Stimulated activated CD4-positive, alpha-beta T cell treated with anti-CD3 and anti-CD28 coated beads, Interleukin-15, amount 100 ng/mL, for 1 hour (primary cell): Measurements from ENCODE around the gene ABHD14A.
"Not testable (repeated sequence)": the region's sequence is repeated elsewhere in the genome, so short reads cannot be mapped to it uniquely, and the experiment has no call there.

Experiments used
- DNase-seq, 2 donors: peaks; one replicate each; pipeline ENCODE4 v3.0.0-alpha.2; 2020; ENCODE audit warnings: low read depth in 1 of 2, low spot score in 1 of 2

Gene ABHD14A

DNA sequence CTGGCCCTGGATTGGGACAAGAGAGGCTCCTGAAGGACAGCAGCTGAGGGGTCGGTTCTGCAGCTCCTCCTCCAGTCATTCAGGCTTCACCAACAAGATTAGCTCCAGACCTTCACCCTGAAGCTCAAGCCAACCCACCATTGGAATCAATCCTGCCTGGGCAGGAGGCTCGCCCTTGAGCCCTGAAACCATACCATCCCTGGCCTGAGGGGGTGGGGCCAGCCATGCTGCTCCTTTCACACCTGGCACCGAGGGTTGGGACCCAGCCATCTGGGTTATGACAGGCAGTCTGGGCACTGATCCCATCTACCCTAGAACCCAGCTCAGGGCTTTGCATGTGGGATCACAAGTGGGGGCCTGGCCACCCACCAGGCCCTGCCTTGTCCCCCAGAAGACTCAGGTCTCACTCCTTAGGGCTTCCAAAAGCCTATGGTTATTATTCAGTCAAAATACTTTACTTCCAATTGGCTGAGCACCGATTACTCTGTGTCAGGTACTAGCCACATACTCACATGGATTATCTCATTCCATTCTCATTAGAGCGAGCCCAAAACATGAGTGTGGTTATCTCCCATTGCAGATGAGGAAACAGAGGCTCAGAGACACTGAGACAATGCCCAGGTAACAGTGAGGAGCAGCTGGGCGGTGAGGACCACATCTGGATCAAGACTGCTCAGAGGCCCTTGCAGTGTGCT is 4.1 kb upstream of the ABHD14A start:
- DNase-seq, result no peak

DNA sequence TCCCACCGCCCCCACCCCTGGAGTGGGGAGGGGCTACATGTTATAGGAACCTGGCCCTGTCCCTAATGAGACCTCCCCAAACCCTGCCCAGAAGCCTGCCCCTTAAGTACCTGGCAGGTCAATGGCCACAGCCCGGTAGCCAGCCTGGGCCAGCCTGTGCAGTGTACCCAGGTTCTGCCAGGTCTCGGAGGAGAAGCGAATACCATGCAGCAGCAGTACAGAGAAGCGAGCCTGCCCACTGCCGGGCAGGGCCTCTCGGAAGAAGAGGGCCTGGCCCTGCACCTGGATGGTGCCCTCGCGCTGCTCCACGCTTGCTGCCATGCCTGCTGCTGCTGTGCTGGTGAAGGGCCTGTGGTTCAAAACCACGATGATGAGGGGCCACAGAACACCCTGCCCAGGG is 3.5 kb upstream of the ABHD14A start:
- no peak for DNase-seq

DNA sequence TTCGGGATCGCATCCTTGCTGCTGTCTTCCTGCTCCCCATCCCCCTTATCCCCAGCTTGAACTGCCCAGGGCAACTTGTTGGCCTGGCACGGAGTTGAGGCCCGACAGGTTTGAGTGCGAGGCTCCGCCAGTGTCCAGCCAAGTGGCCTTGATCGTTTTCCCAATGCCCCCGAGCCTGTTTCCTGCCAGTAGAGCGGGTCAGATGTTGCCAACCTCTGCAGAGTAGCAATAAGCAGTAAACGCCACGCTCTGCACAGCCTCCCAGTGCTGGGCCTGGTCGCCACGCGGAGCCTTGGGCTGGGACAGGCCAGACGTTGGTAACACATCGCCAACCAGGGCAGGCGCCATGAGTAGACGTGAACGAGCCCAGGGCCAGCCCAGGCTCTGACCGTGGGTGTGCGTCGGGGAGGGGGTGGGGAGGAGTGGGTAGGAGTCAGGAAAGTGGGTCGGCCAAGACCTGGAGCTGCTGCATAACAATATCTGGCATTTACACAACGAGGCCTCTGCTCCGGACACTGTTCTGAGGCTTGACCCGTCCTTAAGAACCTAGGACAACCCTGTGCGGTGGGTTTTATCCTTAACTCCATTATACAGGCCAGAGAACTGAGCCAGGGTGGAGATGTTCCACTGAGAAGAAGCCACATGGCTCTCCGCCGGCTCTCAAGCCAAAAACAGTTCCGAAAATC is 444 bp upstream of the ABHD14A start:
- DNase-seq, result no peak

DNA sequence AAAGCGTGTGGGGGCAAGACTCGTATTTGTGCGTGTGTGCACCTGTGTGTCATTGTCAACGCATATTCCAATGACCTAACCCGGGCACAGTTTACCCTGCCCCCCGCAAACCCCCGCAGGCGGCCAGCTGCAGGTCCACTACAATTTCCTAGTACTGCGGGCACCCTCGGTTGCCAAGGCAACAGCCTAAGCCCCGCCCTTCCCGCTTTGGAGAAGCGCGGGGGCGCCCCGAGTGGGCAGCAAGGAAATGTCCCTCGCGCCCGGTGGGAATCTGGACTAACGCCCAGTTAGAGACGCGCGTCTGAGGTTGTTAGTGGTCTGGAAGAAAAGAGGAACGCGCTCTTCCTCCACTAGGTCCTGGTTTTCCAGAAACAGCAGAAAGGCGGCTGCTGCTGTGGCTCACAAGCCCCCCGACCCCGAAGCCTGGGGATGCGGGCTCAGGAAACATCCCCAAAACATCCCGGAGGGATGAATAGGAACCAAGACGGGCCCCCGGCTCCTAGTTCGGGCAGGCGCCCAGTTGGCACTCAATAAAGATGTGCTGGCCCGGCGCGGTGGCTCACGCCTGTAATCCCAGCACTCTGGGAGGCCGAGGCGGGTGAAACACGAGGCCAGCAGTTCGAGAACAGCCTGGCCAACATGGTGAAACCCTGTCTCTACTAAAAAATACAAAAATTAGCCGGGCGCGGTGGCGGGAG is 1.1 kb downstream of the ABHD14A start:
- no peak for DNase-seq

DNA sequence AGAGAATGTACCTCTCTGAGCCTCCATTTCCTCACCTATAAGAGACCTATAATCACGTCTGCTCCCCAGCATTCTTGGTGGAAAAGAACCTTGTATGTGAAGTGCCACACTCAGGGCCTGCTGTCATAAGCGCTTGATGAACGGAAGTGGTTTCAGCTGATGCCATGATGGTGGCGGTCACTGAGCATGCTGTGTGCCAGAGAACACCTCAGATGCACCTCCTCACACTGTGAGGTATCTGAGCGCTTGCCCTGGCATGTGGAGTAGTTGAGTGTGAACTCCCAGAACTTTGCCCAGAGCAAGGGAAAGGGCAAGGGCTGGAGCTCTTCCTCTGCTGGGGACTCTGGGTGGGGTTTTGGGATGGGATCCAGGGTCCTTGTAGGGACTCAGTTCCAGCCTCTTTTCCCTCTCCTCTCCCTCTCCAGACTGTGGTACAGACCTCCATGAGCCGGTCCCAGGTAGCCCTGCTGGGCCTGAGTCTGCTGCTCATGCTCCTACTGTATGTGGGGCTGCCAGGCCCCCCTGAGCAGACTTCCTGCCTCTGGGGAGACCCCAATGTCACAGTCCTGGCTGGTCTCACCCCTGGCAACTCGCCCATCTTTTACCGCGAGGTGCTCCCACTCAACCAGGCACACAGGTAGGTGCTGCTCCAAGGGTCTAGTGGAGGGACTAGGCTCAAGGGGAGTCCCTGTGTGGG is 2.7 kb downstream of the ABHD14A start:
- DNase-seq, result no peak

DNA sequence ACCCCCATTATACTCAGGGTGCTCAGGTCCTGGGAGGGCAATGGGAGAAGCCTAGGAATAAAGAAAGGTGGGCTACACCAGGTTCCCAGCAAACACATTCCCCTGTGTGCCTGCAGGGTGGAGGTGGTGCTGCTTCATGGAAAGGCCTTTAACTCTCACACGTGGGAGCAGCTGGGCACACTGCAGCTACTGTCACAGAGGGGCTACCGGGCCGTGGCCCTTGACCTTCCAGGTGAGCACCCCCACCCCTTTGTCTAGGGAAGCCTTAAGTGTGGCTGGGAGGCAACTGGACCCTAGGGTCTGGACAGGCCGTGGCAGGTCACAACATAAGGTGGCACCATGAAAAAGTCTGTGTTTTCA is 3.3 kb downstream of the ABHD14A start:
- no peak for DNase-seq

DNA sequence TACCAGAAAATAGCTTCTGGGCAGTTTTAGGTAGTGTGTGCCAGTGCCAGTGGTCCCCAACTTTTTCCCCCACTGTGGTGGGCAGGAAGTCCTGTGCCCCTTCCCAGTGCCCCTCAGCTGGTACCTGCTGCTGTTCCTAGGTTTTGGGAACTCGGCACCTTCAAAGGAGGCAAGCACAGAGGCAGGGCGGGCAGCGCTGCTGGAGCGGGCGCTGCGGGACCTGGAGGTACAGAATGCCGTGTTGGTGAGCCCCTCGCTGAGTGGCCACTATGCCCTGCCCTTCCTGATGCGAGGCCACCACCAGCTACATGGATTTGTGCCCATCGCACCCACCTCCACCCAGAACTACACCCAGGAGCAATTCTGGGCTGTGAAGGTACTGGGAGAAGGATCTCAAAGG is 5.4 kb downstream of the ABHD14A start:
- no peak for DNase-seq

DNA sequence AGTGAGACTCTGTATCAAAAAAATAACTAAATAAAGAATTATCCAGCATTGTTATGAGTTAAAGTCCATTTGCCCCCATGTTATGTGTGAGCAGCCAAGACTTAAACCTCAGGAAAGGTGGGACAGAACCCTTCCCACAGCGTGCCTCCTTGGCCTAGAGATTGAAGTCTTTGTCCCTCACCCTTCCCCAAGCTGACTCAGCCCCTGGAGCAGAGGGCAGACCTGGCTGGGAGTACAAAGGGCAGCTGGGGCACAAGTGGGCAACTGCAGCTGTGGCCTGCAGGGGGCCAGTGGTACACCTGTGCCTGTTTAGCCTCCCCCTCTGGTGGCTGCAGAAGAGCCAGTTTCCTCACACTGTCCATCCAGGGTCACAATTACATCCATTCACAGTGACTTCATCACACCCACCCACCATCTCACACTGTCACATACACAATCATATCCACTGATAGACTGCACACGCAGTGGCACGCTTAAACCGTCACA is 7.5 kb downstream of the ABHD14A start:
- no peak for DNase-seq

DNA sequence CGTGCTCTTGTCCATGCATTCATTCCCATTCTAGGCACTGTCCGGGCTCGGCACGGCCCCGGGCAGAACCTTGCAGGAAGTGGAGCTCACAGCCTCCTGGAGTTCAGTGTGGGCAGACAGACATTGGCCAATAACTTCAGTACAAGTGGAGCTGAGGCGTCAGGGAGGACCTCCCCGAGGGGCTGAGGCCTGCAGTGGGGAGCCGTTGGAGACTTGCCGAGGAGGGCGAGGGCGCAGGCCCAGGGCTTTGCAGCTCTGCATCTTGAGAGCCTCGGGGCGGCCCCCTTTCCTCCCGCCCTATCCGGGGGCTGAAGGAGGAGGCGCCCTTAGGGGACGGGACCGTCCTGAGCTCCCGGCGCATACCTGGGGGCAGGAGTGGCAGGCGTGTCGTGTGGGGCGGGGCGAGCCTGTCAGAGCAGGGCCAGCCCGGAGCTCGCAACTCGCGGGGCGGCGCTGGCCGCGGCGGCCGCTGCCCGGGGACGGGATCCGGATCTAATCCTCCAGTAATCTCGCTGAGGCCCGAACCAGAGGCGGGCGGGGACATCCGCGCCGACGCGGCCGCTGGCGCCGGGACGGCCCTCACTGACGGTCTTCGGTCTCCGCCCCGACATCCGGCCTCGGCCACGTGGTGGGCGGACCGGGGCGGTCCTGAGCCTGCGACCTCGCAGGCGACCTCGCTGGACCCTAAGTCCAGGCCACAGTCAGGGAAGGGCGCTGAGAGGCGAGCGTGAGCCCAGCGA is 8.1 kb downstream of the ABHD14A start, which contains the start of gene ACY1:
TSS of gene ACY1 (plus strand) at position 698 of the 740 bp plus-strand sequence. CDS start 530 bp downstream, outside the sequence.
- DNase-seq, result peak; percentile 36 to 68

DNA sequence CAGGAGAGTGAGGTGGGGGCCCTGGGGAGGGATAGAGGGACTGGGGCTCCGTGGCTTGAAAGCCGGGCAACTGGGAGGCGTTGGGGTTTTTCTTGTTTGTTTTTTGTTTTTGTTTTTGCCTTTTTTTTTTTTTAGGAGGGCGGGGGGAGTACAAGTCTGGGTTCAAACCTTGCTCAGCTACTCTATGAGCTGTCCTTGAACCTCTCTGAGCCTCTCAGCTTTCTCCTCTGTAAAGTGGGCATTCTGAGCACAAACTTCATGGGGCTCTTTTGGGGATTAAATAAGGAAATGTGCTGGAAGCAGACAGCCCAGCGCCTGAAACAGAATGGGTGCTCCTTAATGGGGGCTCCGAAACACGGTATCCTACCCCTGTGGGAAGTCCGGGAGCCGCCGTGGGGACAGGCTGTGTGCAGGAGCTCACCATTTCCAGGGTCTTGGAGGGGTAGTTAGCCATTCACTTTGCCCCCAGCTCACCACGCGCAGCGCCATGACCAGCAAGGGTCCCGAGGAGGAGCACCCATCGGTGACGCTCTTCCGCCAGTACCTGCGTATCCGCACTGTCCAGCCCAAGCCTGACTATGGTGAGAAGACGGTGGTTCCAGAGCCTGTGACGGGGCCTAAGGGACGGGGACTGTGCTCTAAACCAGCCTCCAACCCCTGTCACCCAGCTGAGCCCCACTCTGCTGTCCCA is 8.9 kb downstream of the ABHD14A start:
- no peak for DNase-seq

DNA sequence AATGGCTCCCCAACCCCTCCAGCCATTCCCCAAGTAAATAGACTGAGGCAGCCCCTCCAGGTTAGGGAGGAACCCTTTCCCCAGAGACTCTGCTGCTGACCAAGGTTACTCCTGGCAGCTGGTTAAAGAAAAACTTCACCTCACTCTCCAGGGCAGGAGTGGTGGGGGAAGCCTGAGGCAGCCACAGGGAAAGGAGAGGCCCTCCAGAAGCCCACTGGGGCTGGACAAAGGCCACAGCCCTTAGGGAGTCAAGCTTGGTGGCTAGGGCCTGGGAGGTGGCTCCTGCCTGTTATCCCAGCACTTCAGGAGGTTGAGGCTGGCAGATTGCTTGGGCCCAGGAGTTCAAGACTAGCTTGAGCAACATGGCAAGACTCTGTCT is 9.4 kb downstream of the ABHD14A start:
- no peak for DNase-seq

DNA sequence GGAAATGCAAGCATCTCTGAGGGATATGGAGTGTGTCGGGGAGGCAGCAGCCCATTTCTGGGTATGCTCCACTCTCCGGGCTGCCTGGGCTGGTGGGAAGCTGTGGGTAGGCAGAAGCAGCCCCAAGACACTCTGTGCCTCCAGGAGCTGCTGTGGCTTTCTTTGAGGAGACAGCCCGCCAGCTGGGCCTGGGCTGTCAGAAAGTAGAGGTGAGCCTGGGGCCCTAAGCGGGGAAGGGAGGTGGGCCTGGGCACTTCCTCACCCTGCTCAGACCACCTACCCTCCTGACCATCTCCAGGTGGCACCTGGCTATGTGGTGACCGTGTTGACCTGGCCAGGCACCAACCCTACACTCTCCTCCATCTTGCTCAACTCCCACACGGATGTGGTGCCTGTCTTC is 10.2 kb downstream of the ABHD14A start:
- no peak for DNase-seq

DNA sequence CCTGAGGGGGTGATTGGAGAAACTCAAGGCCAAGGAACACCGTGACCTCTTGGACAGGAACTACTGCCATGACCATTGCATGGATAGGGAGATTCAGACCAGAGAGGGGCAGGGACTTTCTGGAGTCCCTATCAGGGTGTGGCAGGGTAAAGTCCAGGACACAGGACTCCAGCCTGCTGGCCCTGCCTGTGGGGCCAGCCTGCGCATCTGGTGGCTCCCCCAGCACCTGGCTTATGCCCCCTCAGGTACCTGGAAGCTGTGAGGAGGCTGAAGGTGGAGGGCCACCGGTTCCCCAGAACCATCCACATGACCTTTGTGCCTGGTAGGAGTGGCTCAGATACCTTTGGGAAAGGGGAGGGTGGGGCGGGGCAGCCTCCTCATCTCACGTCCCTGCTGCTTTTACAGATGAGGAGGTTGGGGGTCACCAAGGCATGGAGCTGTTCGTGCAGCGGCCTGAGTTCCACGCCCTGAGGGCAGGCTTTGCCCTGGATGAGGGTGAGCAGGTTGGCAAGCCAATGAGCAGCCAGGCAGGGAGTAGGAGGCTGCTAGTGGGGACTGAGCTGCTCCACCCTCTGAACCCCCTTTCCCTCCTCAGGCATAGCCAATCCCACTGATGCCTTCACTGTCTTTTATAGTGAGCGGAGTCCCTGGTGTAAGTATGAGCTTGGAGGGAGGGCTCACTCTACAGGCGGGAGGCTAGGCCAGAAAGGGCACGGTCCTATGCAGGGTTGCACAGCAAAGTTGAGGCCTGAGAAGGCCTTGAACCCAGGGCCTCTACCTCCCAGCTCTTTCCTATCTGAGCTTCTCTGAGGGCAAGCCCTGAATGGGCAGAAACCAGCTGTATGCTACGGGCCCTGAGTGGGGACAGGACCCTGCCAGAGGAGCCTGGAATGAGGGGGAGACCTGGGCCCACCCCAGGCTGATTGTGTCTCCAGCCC is 11.4 kb downstream of the ABHD14A start:
- no peak for DNase-seq

DNA sequence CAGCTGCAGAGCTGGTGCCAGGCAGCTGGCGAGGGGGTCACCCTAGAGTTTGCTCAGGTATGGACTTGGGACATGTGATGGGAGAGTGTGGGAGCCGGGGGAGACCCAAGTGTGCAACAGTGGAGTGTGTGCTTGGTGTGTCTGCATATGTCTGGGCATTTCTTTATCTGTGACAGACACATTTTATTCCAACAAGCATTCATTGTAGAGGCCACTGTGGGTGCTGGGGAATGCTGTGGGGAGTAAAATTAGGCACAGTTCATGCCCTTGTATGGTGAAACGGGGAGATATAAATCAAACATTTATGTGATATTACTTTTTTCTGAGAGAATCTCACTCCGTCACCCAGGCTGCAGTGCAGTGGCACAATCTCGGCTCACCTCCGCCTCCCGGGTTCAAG is 12.7 kb downstream of the ABHD14A start:
- no peak for DNase-seq

DNA sequence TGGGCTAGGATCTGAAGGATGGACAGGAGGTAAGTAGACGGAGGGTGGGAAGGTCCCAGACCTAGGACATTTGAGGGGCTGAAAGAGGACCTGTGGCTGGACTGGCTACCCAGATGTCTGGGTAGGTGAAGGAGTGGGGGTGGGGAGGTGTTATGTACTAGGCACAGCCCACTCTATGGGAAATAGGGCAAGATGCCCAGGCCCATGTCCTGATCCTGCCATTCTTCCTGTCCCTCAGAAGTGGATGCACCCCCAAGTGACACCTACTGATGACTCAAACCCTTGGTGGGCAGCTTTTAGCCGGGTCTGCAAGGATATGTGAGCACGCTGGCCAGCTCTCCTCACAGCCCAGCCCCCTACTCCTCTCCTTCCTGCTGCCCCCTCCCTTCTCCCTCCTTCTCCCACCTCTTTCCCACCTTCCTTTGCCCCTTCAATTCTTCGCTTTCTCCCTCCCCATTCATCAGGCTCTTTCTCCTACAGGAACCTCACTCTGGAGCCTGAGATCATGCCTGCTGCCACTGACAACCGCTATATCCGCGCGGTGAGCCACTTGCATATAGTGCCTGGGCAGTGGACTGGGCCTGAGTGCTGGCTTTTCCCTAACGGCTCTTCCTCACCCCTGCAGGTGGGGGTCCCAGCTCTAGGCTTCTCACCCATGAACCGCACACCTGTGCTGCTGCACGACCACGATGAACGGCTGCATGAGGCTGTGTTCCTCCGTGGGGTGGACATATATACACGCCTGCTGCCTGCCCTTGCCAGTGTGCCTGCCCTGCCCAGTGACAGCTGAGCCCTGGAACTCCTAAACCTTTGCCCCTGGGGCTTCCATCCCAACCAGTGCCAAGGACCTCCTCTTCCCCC is 13.7 kb downstream of the ABHD14A start:
- DNase-seq, result no peak

DNA sequence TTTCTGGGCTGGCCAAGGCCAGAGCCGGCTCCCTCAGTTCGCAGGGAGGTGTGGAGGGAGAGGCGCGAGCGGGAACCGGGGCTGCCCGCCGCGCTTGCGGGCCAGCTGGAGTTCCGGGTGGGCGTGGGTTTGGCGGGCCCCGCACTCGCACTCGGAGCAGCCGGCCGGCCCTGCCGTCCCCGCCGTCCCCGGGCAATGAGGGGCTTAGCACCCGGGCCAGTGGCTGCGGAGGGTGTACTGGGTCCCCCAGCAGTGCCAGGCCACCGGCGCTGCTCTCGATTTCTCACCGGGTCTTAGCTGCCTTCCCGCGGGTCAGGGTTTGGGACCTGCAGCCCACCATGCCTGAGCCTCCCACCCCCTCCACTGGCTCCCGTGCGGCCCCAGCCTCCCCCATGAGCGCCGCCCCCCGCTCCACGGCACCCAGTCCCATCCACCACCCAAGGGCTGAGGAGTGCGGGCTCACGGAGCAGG is 15.7 kb downstream of the ABHD14A start:
- DNase-seq, result not testable (repeated sequence)

DNA sequence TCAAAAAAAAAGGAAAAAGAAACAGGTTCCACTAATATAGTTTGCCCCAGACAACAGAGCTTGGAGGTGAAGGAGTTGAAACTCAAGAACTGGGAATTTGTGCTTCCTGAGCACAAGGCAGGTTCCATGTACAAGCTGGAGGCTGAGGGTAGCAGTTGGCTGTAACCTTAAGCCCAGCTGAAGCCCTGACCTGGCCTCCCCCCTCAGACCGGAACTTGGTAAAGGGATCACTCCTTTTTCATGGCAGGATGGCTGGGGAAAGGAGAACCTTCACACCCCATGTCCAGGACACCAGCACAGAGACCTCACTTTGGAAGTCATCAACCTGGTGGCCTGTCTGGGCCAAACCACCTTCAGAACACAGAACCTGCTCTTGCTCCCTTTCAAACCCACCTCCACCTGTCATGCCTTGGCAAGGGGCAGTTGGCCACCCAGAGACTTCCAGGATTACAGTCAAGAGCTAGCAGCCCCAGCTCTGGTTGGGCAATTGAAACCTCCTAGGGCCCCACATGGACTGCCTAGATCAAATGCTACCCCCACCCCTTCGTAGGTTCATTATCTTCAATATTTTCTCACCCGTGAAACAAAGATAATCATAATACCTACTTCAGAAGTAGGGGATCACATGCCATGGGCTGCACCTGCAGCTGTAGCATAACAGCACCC is 17.3 kb downstream of the ABHD14A start:
- DNase-seq, result no peak

DNA sequence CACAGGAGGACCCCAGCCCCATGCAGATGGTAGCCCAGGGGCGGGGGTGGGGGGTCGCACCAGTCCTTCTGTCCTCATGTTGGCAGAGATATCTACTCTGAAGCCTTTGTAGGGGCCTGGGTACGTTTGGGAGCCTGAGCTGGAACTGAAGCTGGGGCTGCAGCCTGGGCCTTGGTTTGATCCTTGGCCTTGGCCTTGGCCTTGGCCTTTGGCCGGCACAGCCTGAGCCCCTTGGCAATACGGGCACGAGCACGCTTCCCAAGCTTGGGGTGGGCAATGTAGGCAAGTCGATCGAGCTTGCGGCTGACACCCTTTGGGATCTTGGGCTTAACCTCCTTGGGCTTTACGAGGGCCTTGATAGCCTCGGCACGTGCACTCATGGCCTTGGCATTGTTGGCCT is 18.8 kb downstream of the ABHD14A start:
- DNase-seq, result not testable (repeated sequence)
